ENCODE results near the gene MT1A. TPM values are rescaled to one million over a fixed set of nuclear protein-coding genes. Genes with fewer than 3 reads are reported as not detected.

The MT1A gene
- total and polyA plus RNA-seq, 7 donors = 4.0 to 4,396 (median 128) TPM

DNA sequence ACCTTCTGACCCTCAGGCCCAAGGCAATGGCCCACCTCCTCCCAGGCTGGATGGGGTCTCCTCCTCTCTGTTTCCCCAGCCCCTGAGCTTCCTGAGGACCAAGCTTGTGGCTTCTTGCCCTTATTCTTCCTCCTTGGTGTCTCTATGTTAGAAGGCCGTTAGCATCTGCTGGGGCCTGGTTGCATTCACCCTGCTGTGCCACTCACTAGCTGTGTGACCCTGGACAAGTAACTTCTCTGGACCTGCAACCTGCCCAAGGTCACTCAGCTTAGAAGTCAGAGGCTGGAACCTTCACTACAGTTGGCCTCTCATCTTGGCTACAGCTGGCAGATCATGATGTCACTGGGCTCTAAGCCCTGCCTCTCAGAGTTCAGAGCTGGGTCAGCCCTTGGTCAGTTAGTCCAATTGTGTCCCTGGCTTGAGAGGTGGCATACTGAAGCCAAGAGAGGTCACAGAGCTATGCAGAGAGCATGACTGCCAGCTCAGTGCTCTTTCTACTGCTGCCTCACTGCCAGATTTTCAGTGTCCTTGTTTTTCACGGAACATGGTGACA, 27.1 kb upstream of the MT1A start:
- no peaks in the 10 kb centered on the region for H3K9me3 ChIP-seq
- no peaks in the 10 kb centered on the region for H3K36me3 ChIP-seq (ENCODE audit: insufficient read depth in 1 of 2, low read depth in 1 of 2)
- DNase-seq = peak; percentile 84 to 89
- intact Hi-C loops (cut with DNase I) = no loop called here
- peak overlapping the region; percentile 99 for H3K27ac ChIP-seq
- H3K4me1 ChIP-seq = peaks cover 43% of the 10 kb centered on the region
- 14 to 17% (median 17%) methylated on average over 2 of the region's 2 CpGs for WGBS, 3 donors
- no peaks in the 10 kb centered on the region for H3K27me3 ChIP-seq (ENCODE audit: insufficient read depth in 3 of 3, low read length in 2 of 3)
- peak overlapping the region; percentile 89 for H3K4me3 ChIP-seq
- TF ChIP-seq, protein P1, sequence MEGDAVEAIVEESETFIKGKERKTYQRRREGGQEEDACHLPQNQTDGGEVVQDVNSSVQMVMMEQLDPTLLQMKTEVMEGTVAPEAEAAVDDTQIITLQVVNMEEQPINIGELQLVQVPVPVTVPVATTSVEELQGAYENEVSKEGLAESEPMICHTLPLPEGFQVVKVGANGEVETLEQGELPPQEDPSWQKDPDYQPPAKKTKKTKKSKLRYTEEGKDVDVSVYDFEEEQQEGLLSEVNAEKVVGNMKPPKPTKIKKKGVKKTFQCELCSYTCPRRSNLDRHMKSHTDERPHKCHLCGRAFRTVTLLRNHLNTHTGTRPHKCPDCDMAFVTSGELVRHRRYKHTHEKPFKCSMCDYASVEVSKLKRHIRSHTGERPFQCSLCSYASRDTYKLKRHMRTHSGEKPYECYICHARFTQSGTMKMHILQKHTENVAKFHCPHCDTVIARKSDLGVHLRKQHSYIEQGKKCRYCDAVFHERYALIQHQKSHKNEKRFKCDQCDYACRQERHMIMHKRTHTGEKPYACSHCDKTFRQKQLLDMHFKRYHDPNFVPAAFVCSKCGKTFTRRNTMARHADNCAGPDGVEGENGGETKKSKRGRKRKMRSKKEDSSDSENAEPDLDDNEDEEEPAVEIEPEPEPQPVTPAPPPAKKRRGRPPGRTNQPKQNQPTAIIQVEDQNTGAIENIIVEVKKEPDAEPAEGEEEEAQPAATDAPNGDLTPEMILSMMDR (IDR thresholded peaks at IDR 0.05) = no peak
- peak; percentile 57 to 62 (median 60) for ATAC-seq

DNA sequence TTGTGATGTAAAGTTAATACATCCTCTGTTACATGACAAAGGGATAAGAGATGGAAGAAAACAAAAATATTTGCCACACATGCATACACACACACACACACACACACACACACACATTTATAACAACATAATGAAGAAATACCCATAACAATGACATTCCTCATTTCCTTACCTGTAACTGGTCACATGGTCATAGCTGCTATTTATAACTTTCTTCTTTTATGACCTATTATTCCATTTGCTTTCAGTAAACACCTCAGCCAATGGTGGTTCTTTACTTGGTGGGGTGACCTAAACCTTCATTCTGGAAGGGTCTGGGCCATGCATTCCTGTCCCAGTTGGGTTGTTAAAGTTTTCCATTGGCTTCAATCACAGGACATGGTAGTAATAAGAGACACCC, 24.8 kb upstream of the MT1A start:
- ATAC-seq (no peak), DNase-seq (no peak)
- H3K9me3 ChIP-seq = no peaks in the 10 kb centered on the region
- no peaks in the 10 kb centered on the region for H3K36me3 ChIP-seq (ENCODE audit: insufficient read depth in 1 of 2, low read depth in 1 of 2)
- peaks cover 35% of the 10 kb centered on the region for H3K4me1 ChIP-seq
- H3K4me3 ChIP-seq = no peak overlapping the region
- TF ChIP-seq, protein P1 (IDR thresholded peaks at IDR 0.05) = no peak
- no peaks in the 10 kb centered on the region for H3K27me3 ChIP-seq (ENCODE audit: insufficient read depth in 3 of 3, low read length in 2 of 3)
- no peak overlapping the region for H3K27ac ChIP-seq
- intact Hi-C loops (cut with DNase I) = no loop called here

DNA sequence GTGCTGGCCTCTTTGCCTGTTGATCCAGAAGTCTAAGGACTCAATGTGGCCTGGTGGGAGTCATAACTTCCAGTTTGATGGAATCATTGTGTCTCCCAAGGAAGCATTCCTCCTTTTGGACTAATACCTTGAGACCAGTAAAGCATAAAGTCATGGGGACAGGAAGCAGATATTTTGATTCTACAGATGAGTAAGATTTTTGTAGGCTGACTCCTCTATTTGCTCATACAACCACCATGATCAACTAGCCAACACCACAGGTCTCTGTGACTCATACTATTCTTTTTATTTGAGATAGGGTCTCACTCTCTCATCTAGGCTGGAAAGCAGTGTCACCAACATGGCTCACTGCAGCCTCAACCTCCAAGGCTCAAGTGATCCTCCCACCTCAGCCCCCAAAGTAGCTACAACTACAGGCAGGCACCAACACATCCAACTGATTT, 23.9 kb upstream of the MT1A start:
- no peak for DNase-seq
- Histone ChIP-seq H3K27ac (no peak overlapping the region), H3K27me3 (ENCODE audit: insufficient read depth in 3 of 3, low read length in 2 of 3) (no peaks in the 10 kb centered on the region), H3K9me3 (no peaks in the 10 kb centered on the region), H3K4me1 (peaks cover 33% of the 10 kb centered on the region), H3K36me3 (ENCODE audit: insufficient read depth in 1 of 2, low read depth in 1 of 2) (no peaks in the 10 kb centered on the region), H3K4me3 (no peak overlapping the region)
- TF ChIP-seq, protein P1 (IDR thresholded peaks at IDR 0.05) = no peak
- intact Hi-C loops (cut with DNase I) = no loop called here
- no peak for ATAC-seq

DNA sequence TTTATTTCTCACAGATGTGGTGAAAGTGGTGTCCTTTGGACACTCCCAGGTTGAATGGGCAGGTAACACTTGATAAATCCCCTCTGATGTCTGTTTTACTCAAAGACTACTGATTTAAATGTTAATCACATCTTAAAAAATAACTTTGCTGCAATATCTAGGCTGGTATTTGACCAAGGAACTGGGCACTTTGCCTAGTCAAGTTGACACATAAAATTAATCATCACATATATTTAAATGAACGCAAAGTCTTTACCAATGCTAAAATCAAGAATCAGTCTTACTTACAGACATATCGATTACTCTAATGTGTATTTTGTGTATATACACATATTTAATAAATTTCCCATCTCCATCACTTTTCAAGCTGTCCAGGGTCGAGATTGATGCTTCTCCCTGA, 23.1 kb upstream of the MT1A start:
- intact Hi-C loops (cut with DNase I) = no loop called here
- Histone ChIP-seq H3K9me3 (no peaks in the 10 kb centered on the region), H3K27me3 (ENCODE audit: insufficient read depth in 3 of 3, low read length in 2 of 3) (no peaks in the 10 kb centered on the region), H3K36me3 (ENCODE audit: insufficient read depth in 1 of 2, low read depth in 1 of 2) (no peaks in the 10 kb centered on the region), H3K4me1 (peaks cover 26% of the 10 kb centered on the region), H3K4me3 (no peak overlapping the region), H3K27ac (no peak overlapping the region)
- WGBS, 3 donors = 94 to 98% (median 98%) methylated on average over 3 of the region's 3 CpGs
- TF ChIP-seq, protein P1 (IDR thresholded peaks at IDR 0.05) = no peak
- DNase-seq = no peak
- ATAC-seq = no peak

DNA sequence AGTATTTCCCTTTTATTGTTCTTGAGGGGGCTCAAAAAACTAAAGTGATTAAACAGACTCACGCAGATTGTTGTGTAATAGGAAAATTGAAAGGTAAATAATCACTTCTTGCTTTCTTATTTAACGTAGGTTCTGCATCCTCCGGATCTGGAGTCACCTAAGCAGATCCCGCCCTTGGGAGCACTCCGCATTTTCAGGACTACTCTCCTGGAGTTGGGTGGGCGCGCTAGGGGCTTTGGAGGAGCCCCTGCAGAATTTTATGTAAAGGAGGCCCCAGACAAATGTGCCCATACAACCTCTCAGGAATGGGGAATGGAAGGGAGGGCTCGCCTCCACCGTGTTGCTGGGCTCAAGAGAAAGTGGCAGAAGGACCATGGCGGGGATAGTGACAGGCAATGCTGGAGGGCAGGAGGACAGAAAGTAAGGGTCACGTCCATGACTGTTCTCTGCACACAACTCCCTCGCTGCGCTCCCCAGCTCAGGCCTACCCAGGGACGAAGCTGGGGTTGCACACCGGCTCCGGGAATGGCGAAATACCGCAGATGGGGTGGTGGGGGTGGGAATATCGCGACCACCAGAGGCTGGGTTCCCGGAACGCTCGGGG, 21.8 kb upstream of the MT1A start:
- Histone ChIP-seq H3K27me3 (ENCODE audit: insufficient read depth in 3 of 3, low read length in 2 of 3) (no peaks in the 10 kb centered on the region), H3K4me1 (peaks cover 12% of the 10 kb centered on the region), H3K4me3 (peak overlapping the region; percentile 64), H3K36me3 (ENCODE audit: insufficient read depth in 1 of 2, low read depth in 1 of 2) (no peaks in the 10 kb centered on the region), H3K9me3 (no peaks in the 10 kb centered on the region), H3K27ac (peak overlapping the region; percentile 75)
- no peak for DNase-seq
- 53 to 63% (median 61%) methylated on average over 20 to 23 of the region's 23 CpGs for WGBS, 3 donors
- ATAC-seq = peak; percentile 4 to 20 (median 11)
- intact Hi-C loops (cut with DNase I) = no loop called here
- TF ChIP-seq, protein P1 (IDR thresholded peaks at IDR 0.05) = no peak

Measured in psoas muscle (tissue), 8 donors.